GM21390 (cell line): ENCODE measurements around the gene SMCR8.
"Not testable (repeated sequence)": the region's sequence is repeated elsewhere in the genome, so short reads cannot be mapped to it uniquely, and the experiment has no call there.

Experiments
- ATAC-seq: cut with Tn5 transposase; IDR thresholded peaks from one replicate; pipeline ENCODE4 v1.9.1; 2021; ENCODE audit not compliant: unreplicated experiment

The SMCR8 gene, protein sequence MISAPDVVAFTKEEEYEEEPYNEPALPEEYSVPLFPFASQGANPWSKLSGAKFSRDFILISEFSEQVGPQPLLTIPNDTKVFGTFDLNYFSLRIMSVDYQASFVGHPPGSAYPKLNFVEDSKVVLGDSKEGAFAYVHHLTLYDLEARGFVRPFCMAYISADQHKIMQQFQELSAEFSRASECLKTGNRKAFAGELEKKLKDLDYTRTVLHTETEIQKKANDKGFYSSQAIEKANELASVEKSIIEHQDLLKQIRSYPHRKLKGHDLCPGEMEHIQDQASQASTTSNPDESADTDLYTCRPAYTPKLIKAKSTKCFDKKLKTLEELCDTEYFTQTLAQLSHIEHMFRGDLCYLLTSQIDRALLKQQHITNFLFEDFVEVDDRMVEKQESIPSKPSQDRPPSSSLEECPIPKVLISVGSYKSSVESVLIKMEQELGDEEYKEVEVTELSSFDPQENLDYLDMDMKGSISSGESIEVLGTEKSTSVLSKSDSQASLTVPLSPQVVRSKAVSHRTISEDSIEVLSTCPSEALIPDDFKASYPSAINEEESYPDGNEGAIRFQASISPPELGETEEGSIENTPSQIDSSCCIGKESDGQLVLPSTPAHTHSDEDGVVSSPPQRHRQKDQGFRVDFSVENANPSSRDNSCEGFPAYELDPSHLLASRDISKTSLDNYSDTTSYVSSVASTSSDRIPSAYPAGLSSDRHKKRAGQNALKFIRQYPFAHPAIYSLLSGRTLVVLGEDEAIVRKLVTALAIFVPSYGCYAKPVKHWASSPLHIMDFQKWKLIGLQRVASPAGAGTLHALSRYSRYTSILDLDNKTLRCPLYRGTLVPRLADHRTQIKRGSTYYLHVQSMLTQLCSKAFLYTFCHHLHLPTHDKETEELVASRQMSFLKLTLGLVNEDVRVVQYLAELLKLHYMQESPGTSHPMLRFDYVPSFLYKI

DNA sequence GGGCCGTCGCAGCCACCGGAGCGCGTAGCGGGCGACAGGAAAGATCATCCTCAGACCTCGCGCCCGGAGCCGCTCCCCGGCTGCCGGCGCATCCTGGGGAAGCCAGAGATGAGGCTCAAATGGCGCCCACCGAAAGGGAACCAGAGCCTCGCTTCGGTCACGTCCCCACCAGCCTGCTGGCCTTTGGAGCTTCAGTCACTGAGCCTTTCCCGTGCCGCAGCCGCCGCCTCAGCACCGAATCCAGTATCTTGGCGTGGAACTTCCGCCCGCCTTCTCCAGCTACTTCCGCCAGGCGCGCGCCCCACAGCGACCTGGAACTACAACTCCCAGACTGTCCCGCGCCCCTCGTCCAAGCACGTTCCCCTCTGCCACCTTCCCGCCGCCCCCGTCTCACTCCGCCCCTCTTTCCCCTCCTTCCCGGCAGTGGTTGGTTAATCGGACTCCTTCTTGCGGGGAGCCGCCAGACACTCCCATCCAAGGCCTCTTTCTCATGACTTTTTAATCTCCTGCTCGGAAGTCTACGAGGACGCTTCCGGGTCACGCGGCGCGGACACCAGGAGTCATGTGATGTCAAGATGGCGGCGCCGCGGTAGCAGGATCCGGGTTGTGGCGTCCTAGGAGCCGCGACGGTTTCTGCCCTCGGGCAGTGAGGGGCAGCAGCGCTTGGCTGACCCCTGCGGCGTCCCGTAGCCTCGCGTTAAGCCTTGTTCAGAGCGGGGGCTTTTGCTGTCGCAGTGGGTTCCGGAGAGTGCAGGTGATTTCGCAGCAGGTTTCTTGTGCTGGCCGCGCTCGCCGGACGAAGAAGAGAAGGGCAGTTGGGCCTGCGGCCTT lies at the start of gene SMCR8, which contains the start of gene TOP3A:
Gene SMCR8 (plus strand): TSS at position 563 of the 831 bp plus-strand sequence. CDS start 497 bp downstream, outside the sequence.
Gene TOP3A (minus strand): TSS at position 264 of the 831 bp plus-strand sequence. CDS start 216 bp downstream, at position 48.
- peak; percentile 83 for ATAC-seq

DNA sequence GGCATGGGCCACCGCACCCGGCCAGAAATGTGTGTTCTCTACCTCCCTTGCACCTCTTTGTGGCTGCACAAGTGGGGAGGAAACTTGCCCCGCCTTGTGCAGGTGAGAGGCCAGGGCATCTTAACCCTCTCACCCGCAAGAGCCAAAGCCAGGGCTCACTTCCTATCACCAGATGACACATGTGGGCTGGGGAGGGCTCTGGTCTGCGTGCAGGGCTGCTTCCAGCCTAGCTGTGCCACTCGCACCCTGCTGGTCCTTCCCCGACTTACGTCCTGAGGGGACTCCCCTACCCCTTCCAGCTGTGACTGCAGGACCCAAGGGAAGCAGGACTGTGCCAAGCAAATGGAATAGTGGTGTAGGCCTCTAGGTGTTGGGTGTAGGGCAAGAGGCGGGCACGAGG lies 47.7 kb upstream of the SMCR8 start:
- no peak for ATAC-seq

DNA sequence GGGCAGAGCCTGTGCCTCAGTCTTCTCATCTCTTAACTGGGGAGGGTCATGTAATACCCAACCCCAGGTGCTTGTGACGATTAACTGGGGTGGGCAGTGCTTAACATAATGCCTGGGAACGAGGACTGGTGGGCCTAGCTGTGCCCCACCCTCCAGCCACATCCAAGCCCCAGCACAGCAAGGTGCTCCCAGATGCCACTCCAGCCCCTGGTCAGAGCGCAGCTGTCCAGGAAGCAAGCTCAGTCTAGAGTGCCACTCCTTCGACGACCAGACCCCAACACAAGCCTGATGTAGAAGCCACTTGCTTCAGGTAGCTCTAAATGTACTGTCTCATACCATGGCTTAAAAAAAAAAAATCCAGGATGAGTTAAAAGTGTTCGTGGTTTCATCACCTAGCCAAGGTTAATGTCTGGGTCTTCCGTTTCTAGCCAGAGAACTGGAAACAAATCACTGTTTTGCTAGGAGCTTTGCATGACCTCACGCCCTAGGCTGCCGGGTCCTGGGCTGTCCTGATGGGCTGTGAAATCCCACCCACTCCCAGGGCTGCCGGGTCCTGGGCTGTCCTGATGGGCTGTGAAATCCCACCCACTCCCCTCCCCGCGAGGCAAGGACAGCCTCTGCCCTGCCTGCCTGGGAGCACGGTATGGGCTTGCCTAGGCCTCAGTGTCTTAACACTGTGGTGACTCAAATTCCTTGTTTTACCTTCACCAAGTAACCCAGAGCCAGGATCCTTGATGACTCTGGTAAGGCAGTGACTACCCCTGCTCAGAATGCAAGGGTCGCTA lies 47.0 kb upstream of the SMCR8 start:
- ATAC-seq = no peak

DNA sequence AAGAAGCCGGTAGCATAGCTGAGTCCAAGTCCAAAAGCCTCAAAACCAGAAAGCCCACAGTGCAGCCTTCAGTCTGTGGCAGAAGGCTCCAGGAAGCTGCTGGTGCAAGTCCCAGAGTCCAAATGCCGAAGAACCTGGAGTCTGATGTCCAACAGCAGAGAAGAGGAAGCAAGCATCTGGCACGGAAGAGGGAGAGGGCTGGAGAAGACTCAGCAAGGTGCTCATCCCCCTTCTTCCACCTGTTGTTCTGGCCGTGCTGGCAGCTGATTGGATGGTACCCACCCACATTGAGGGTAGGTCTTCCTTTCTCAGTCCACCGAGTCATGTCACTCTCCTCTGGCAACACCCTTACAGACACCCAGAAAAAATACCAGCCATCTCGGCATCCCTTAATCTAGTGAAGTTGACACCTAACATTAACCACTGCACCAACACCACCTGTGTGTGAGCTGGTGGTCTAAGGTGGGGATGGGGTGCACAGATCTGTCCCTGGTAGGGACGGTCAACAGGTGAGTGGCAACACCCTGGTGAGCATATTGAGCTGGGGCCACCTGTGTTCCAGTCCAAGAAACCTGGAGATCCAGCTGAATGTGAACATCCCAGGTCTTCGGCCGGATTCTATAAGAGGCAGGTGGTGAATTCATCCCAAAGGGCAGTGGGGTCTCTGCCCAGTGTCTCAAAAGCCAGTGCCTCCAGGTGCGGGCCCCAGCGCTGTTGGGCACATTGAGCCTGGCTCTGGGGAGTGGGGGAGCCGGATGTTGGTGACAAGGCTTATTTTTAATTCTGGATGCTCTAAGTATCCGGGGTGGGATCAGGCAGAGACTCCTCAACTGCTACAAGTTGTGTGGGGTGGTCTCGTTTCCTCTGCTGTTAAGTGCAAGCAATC lies 44.8 kb upstream of the SMCR8 start:
- no peak for ATAC-seq

DNA sequence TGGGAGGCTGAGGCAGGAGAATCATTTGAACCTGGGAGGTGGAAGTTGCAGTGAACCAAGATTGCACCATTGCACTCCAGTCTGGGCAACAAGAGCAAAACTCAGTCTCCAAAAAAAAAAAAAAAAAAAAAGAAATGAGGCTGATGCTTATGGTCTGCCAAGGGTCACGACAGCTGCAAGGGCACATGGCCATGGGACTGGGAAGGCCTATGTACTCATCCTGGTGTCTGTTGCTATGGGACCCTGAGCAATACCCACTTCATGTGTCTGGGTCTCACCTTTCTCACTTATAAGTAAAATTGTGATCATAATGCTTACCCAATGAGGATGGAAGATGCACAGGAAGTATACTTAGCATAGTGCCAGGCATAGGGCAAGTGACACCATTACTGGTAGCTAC lies 38.0 kb upstream of the SMCR8 start:
- ATAC-seq = no peak

DNA sequence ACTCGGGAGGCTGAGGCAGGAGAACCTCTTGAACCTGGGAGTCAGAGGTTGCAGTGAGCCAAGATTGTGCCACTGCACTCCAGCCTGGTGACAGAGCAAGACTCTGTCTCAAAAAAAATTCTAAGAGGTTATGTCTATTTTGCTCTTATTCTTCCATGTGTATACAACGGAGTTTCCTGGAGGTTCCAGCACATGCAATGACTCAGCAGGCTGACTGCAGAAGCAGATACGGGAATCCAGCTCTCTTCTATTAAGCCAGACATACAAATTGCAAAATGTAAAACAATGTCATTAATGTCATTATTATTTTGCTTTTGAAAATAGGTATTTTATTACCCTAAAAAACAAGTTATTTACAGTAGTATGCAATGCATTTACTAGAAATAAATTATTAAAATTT lies 36.2 kb upstream of the SMCR8 start:
- ATAC-seq = no peak

DNA sequence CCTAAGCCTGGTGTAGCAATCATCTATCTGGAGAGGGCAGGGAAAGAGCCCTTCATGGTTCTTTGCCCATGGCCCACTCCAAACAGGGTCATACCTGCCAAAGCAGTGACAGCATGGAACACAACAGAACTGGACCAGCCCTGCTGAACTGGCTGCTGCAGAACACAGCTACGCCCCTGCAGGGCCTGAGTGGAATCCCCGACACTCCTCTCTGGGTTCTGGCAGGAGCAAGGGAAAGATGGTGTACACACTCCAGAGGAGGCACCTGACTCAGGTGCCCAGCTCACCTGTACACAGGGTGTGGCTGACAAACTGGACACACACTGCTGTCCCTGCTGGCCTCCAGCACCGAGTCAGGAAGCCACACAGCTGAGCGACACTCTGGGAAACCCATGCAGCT lies 34.8 kb upstream of the SMCR8 start:
- ATAC-seq = no peak

DNA sequence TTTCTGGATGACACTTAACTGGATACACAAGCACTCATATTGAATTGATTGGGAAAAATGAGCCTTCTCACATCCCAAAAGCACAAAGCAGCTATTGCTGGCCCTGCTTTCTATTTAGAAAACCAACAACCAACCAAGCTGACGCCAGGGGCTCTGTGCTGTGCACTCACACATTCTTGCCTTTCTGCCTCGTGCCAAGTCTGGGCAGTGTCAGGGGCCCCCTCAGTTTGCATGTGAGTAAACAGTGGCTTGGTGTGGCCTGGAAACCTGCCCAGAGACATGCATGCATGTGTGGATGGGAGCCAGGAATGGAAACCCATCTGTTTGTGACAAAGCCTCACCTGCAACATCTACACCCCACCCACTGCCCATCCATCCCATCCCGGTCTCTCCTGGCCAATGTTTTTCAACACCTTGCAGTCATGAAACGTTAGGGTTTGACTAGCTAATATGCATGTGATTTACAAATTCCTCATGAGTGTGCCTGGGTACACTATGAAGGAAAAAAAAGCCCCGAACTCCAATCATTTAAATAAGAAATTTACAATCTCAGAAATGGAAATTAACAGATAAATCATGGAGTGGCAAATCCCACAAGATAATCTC lies 34.2 kb upstream of the SMCR8 start:
- ATAC-seq = no peak

DNA sequence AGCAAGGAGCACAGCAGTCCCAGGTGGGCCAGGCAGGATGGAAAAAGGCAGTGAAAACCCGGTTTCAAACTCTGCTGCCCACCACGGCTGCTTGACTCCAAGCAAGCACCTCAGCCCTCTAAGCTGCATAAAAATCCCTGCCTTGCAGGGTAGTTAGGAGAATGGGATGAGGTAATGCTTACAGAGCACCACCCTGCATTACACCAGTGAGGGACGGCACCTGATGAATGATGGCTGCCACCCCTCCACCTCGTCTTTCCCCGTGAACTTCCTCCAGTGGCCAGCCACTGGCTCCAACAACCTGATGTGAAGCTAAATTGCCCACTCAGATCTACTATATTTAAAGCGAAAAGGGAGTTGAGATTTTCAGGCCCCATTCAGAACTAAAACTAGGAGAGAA lies 33.3 kb upstream of the SMCR8 start:
- no peak for ATAC-seq

DNA sequence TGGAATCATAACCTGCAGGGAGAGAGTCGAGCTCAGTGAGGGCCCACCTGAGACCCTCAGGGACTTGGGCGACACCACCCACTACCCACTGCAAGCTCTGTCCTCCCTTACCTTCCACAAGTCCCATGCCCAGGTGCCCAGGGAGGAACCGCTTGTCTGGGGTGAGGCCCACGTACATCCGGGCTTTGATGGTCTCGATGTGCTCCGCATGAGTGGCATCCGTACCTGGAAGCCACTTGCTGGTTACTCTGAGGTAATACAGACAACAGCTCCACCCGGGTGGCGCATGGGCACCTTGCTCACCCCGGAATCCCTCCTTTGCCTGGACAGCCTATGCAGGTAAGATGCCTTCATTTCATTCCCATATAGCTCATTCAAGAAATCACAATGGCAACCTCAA lies 29.8 kb upstream of the SMCR8 start:
- no peak for ATAC-seq

DNA sequence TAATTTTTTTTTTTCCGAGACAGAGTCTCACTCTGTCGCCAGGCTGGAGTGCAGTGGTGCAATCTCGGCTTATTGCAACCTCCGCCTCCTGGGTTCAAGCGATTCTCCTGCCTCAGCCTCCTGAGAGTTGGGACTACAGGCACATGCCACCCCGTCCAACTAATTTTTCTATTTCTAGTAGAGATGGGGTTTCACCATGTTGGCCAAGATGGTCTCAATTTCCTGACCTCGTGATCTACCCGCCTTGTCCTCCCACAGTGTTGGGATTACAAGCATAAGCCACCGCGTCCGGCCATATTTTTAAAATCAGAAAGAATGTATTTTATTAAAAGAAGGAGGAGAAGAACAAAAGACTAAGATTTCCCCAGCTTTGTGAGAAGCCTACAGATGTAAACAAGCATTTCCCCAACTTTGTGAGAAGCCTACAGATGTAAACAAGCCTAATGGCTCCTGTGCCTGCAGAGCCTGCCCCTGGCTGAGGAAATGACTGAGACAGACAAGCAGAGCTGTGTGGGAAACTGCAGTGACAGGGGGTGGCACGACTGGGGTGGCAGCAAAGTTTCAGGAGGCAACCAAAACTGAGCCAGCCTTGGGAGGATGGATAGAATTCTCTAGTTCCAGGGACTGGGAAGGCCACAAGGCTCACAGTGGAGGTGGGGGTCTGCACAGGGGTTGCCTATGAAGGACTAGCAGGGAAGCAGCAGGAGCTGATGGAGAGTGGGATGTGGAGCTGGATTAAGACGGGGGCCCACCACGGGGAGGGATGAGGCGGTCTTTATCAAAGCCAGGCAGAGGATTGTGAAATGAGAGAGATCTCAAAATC lies 23.2 kb upstream of the SMCR8 start:
- ATAC-seq = no peak

DNA sequence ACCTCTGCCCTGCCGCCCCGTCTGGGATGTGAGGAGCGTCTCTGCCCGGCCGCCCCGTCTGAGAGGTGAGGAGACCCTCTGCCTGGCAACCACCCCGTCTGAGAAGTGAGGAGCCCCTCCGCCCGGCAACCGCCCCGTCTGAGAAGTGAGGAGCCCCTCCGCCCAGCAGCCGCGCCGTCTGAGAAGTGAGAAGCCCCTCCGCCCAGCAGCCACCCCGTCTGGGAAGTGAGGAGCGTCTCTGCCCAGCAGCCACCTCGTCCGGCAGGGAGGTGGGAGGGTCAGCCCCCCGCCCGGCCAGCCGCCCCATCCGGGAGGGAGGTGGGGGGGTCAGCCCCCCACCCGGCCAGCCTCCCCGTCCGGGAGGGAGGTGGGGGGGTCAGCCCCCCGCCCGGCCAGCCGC lies 17.0 kb upstream of the SMCR8 start:
- ATAC-seq = not testable (repeated sequence)

DNA sequence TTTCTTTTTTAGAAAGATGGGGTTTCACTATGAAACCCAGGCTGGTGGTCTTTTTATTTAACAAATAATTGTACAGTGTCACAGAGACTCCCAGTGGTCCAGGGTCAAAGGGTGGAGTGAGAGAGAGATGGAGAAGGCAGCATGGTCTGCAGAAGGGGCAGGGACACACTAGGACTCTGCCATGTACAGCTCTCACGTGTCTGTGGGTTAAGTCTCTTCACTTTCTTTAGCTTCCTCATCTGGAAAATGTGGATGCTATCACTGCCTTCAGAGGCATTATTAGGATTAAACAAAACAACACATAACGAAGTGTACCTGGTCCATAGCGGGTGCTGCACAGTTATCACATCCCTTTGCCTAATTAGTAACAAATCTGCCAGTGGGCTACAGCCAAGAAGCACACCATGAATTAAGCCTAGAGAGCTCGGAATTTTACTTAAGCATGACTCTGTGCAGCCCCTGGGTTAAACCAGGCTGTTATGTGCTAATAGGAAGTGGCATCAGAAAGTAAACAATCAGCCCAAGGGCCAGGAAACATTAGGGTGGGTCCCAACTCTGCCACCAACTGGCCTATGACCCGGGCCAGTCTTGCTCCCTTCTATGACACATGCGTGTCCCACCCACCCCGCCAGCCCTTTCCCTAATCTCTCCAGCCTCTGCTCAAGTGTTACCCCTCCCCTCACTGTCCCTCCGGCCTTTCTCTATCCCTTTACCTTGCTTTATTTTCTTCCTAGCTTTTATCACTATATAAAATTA lies 14.2 kb upstream of the SMCR8 start:
- no peak for ATAC-seq

DNA sequence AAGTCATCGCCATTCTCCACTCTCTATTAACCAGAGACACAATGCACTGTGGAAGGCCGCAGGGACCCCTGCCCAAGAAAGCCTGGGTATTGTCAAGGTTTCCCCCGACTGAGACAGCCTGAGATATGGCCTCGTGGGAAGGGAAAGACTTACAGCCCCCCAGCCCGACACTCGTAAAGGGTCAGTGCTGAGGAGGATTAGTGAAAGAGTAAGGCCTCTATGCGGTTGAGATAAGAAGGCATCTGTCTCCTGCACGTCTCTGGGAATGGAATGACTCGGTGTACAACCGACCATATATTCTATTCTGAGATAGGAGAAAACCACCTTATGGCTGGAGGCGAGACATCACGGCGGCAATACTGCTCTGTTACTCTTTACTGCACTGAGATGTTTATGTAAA lies 11.9 kb upstream of the SMCR8 start:
- not testable (repeated sequence) for ATAC-seq

DNA sequence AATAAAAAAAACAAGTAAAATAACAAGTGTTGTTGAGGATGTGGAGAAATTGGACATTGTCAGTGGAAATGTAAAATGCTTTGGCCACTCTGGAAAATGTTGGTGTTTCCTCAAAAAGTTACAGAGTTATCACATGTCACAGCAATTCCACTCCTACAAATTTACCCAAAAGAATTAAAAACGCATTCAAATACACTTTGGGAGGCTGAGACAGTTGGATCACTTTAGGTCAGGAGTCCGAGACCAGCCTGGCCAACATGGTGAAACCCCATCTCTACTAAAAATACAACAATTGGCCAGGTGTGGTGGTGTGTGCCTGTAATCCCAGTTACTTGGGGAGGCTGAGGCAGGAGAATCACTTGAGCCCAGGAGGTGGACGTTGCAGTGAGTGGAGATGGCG lies 5.9 kb upstream of the SMCR8 start:
- no peak for ATAC-seq

DNA sequence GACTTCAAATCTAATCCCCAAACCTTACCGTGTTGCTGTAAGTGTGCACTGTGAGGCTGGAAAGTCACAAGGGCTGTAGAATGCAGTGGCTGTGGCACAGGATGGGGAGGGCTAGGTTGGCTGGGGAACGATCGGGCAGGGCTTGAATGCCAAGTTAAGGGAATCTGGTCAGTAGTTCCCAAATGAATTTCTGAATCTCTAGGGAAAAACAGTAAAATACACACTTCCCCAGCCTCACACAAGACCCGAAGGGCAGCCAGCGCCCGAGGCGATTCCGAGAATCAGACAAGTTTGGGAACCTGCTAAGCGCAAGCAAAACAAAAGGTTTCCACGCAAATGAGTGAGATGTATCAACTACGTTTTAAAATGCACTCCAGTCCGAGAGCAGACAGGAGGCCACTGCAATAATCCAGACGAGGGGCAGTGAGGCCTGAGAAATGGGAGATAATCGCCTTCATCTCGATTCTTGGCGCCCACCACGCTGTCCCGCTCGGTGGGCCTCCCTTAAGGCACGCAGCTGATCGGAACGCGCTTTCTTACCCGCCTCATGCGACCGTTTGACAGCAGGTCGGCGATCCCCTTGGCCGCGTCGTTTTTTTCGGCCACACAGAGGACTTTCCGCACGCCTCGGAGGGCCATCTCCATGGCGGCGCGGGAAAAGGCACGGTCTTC lies 898 bp upstream of the SMCR8 start:
- no peak for ATAC-seq

DNA sequence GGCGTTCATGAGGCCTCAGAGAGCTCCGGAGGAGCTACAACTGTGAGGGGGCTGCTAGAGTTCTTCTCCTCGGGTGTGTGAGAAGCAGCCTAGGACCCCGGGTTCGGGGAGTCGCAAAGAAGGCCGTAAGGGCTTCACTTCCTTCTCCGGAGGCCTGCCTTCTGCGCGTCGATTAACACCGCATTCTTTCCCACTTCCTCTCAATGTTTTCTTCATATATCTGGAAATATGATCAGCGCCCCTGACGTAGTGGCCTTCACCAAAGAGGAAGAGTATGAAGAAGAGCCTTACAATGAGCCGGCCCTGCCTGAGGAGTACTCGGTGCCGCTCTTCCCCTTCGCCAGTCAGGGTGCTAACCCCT lies 449 bp downstream of the SMCR8 start:
- ATAC-seq = no peak
